Measurements from ENCODE around the gene PINK1. TPM values are rescaled to one million over a fixed set of nuclear protein-coding genes. Genes with fewer than 3 reads are reported as not detected.

The PINK1 gene
- total RNA-seq (1 to 10 TPM; 7.9 to 9.2 TPM), polyA plus RNA-seq (31.1 TPM)

GRCh38 chr1:20633190-20634064 lies at the start of gene PINK1:
TSS of gene PINK1 (plus strand) at chr1:20633458. CDS start at chr1:20633549, 91 bp downstream.
- no peaks in the 10 kb centered on the region for H3K27me3 ChIP-seq (ENCODE audit: insufficient read depth, low read length, poor library complexity, severe bottlenecking)
- H3K4me3 Mint-ChIP-seq, result peak within 1 kb of the TSS; percentile 88 to 96 (median 92)
- H3K9me3 Mint-ChIP-seq, result peaks cover 0 to 1% (median 0%) of the 10 kb centered on the region in 5 donors
- H3K9me3 ChIP-seq (ENCODE audit: low read length), result no peaks in the 10 kb centered on the region
- H3K4me1 Mint-ChIP-seq, result peaks cover 11 to 23% (median 17%) of the 10 kb centered on the region in 3 donors
- peak within 1 kb of the TSS; percentile 79 to 94 (median 88) for H3K27ac Mint-ChIP-seq
- H3K4me3 ChIP-seq (ENCODE audit: low read length), result peak within 1 kb of the TSS; percentile 83
- CTCF ChIA-PET, result interaction anchor here (0.8 to 3.3 kb wide), 16 partner anchors 8 to 153 kb away, joined by 3 to 13 read pairs (median 4); partner anchors contain the start of genes DDOST and MUL1
- peak; percentile 78 to 92 (median 84) for DNase-seq
- H3K27me3 Mint-ChIP-seq, result peaks cover 0 to 5% of the 10 kb centered on the region in 2 donors
- H3K4me1 ChIP-seq (ENCODE audit: insufficient read depth, low read length), result peaks cover 10% of the 10 kb centered on the region
- no peaks in the 10 kb centered on the region for H3K36me3 ChIP-seq (ENCODE audit: insufficient read depth, low read length)
- H3K27ac ChIP-seq (ENCODE audit: low read depth, low read length), result peak within 1 kb of the TSS; percentile 71
- H3K36me3 Mint-ChIP-seq, result peaks cover 0 to 24% (median 1%) of the 10 kb centered on the region in 3 donors
- POLR2A ChIA-PET, result interaction anchor here (0.6 to 1.8 kb wide), 9 partner anchors 10 to 153 kb away, joined by 3 to 9 read pairs (median 3); partner anchors contain the start of genes DDOST and SH2D5

GRCh38 chr1:20584890-20585289 lies 48.4 kb upstream of the PINK1 start:
- peaks cover 10% of the 10 kb centered on the region for H3K27me3 ChIP-seq (ENCODE audit: insufficient read depth, low read length, poor library complexity, severe bottlenecking)
- no peak for DNase-seq
- Mint-ChIP-seq H3K4me1 (peaks cover 11 to 15% (median 14%) of the 10 kb centered on the region in 3 donors), H3K27me3 (peaks cover 21 to 49% of the 10 kb centered on the region in 2 donors), H3K9me3 (peaks cover 0 to 3% (median 0%) of the 10 kb centered on the region in 5 donors), H3K36me3 (no peaks in the 10 kb centered on the region), H3K27ac (no peak overlapping the region), H3K4me3 (no peak overlapping the region)
- H3K4me3 ChIP-seq (ENCODE audit: low read length), result no peak overlapping the region
- H3K4me1 ChIP-seq (ENCODE audit: insufficient read depth, low read length), result no peaks in the 10 kb centered on the region
- H3K9me3 ChIP-seq (ENCODE audit: low read length), result no peaks in the 10 kb centered on the region
- H3K27ac ChIP-seq (ENCODE audit: low read depth, low read length), result no peak overlapping the region
- ChIA-PET POLR2A (no interaction called here), CTCF (interaction anchor here (1.0 kb wide), 1 partner anchor 10 kb away, joined by 3 read pairs; no protein-coding TSS in a partner anchor)
- no peaks in the 10 kb centered on the region for H3K36me3 ChIP-seq (ENCODE audit: insufficient read depth, low read length)

GRCh38 chr1:20586953-20587660 lies 46.2 kb upstream of the PINK1 start:
- H3K36me3 Mint-ChIP-seq, result no peaks in the 10 kb centered on the region
- H3K27ac Mint-ChIP-seq, result no peak overlapping the region
- Histone ChIP-seq H3K4me1 (ENCODE audit: insufficient read depth, low read length) (no peaks in the 10 kb centered on the region), H3K27ac (ENCODE audit: low read depth, low read length) (no peak overlapping the region), H3K9me3 (ENCODE audit: low read length) (no peaks in the 10 kb centered on the region), H3K4me3 (ENCODE audit: low read length) (no peak overlapping the region), H3K27me3 (ENCODE audit: insufficient read depth, low read length, poor library complexity, severe bottlenecking) (peaks cover 13% of the 10 kb centered on the region), H3K36me3 (ENCODE audit: insufficient read depth, low read length) (no peaks in the 10 kb centered on the region)
- POLR2A ChIA-PET, result no interaction called here
- peaks cover 37 to 58% of the 10 kb centered on the region in 2 donors for H3K27me3 Mint-ChIP-seq
- CTCF ChIA-PET, result no interaction called here
- H3K9me3 Mint-ChIP-seq, result peaks cover 0 to 3% (median 0%) of the 10 kb centered on the region in 5 donors
- no peak for DNase-seq
- H3K4me1 Mint-ChIP-seq, result peaks cover 11 to 15% (median 15%) of the 10 kb centered on the region in 3 donors
- H3K4me3 Mint-ChIP-seq, result no peak overlapping the region

- peaks cover 11 to 15% (median 15%) of the 10 kb centered on the region in 3 donors for H3K4me1 Mint-ChIP-seq
- Histone ChIP-seq H3K27ac (ENCODE audit: low read depth, low read length) (no peak overlapping the region), H3K36me3 (ENCODE audit: insufficient read depth, low read length) (no peaks in the 10 kb centered on the region), H3K4me1 (ENCODE audit: insufficient read depth, low read length) (no peaks in the 10 kb centered on the region), H3K9me3 (ENCODE audit: low read length) (no peaks in the 10 kb centered on the region), H3K4me3 (ENCODE audit: low read length) (no peak overlapping the region), H3K27me3 (ENCODE audit: insufficient read depth, low read length, poor library complexity, severe bottlenecking) (peaks cover 16% of the 10 kb centered on the region)
- peaks cover 0 to 3% (median 0%) of the 10 kb centered on the region in 5 donors for H3K9me3 Mint-ChIP-seq
- H3K4me3 Mint-ChIP-seq, result no peak overlapping the region
- no peak for DNase-seq
- H3K27me3 Mint-ChIP-seq, result peaks cover 42 to 62% of the 10 kb centered on the region in 2 donors
- POLR2A ChIA-PET, result no interaction called here
- H3K36me3 Mint-ChIP-seq, result no peaks in the 10 kb centered on the region
- no peak overlapping the region for H3K27ac Mint-ChIP-seq
- CTCF ChIA-PET, result no interaction called here
Measured at GRCh38 chr1:20587661-20588053, 45.6 kb upstream of the PINK1 start.

- H3K27ac Mint-ChIP-seq, result peak within 1 kb of the TSS in 1 of 8 donors; percentile 7
- no peak within 1 kb of the TSS for H3K27ac ChIP-seq (ENCODE audit: low read depth, low read length)
- peaks cover 19% of the 10 kb centered on the region for H3K27me3 ChIP-seq (ENCODE audit: insufficient read depth, low read length, poor library complexity, severe bottlenecking)
- ChIA-PET POLR2A (no interaction called here), CTCF (interaction anchor here (1.4 kb wide), 1 partner anchor 24 kb away, joined by 3 read pairs; no protein-coding TSS in a partner anchor)
- H3K9me3 ChIP-seq (ENCODE audit: low read length), result no peaks in the 10 kb centered on the region
- peaks cover 11 to 15% (median 15%) of the 10 kb centered on the region in 3 donors for H3K4me1 Mint-ChIP-seq
- H3K36me3 Mint-ChIP-seq, result no peaks in the 10 kb centered on the region
- peaks cover 41 to 70% of the 10 kb centered on the region in 2 donors for H3K27me3 Mint-ChIP-seq
- no peak within 1 kb of the TSS for H3K4me3 Mint-ChIP-seq
- DNase-seq, result no peak
- H3K4me3 ChIP-seq (ENCODE audit: low read length), result no peak within 1 kb of the TSS
- no peaks in the 10 kb centered on the region for H3K4me1 ChIP-seq (ENCODE audit: insufficient read depth, low read length)
- H3K36me3 ChIP-seq (ENCODE audit: insufficient read depth, low read length), result no peaks in the 10 kb centered on the region
- peaks cover 0 to 3% (median 0%) of the 10 kb centered on the region in 5 donors for H3K9me3 Mint-ChIP-seq
Measured at GRCh38 chr1:20588634-20589225, 44.5 kb upstream of the PINK1 start, which contains the start of gene CDA. TSS of gene CDA (plus strand) at chr1:20589097. CDS start at chr1:20589130, 33 bp downstream.

- no peak overlapping the region for H3K4me3 ChIP-seq (ENCODE audit: low read length)
- H3K27me3 Mint-ChIP-seq, result peaks cover 38 to 72% of the 10 kb centered on the region in 2 donors
- H3K27ac Mint-ChIP-seq, result peak overlapping the region in 1 of 8 donors; percentile 7
- no peaks in the 10 kb centered on the region for H3K4me1 ChIP-seq (ENCODE audit: insufficient read depth, low read length)
- ChIA-PET CTCF (interaction anchor here (1.4 kb wide), 1 partner anchor 23 kb away, joined by 3 read pairs; no protein-coding TSS in a partner anchor), POLR2A (no interaction called here)
- peaks cover 19% of the 10 kb centered on the region for H3K27me3 ChIP-seq (ENCODE audit: insufficient read depth, low read length, poor library complexity, severe bottlenecking)
- no peaks in the 10 kb centered on the region for H3K9me3 ChIP-seq (ENCODE audit: low read length)
- H3K9me3 Mint-ChIP-seq, result peaks cover 0 to 3% (median 0%) of the 10 kb centered on the region in 5 donors
- no peak overlapping the region for H3K27ac ChIP-seq (ENCODE audit: low read depth, low read length)
- H3K36me3 Mint-ChIP-seq, result no peaks in the 10 kb centered on the region
- DNase-seq, result no peak
- peaks cover 11 to 15% (median 15%) of the 10 kb centered on the region in 3 donors for H3K4me1 Mint-ChIP-seq
- no peaks in the 10 kb centered on the region for H3K36me3 ChIP-seq (ENCODE audit: insufficient read depth, low read length)
- no peak overlapping the region for H3K4me3 Mint-ChIP-seq
Measured at GRCh38 chr1:20589331-20590278, 43.7 kb upstream of the PINK1 start.

- H3K36me3 Mint-ChIP-seq, result no peaks in the 10 kb centered on the region
- peaks cover 11 to 15% (median 15%) of the 10 kb centered on the region in 3 donors for H3K4me1 Mint-ChIP-seq
- Histone ChIP-seq H3K27ac (ENCODE audit: low read depth, low read length) (no peak overlapping the region), H3K9me3 (ENCODE audit: low read length) (no peaks in the 10 kb centered on the region), H3K27me3 (ENCODE audit: insufficient read depth, low read length, poor library complexity, severe bottlenecking) (peaks cover 19% of the 10 kb centered on the region), H3K36me3 (ENCODE audit: insufficient read depth, low read length) (no peaks in the 10 kb centered on the region), H3K4me1 (ENCODE audit: insufficient read depth, low read length) (no peaks in the 10 kb centered on the region), H3K4me3 (ENCODE audit: low read length) (no peak overlapping the region)
- POLR2A ChIA-PET, result no interaction called here
- H3K27ac Mint-ChIP-seq, result no peak overlapping the region
- no peak for DNase-seq
- CTCF ChIA-PET, result no interaction called here
- H3K4me3 Mint-ChIP-seq, result no peak overlapping the region
- peaks cover 38 to 71% of the 10 kb centered on the region in 2 donors for H3K27me3 Mint-ChIP-seq
- H3K9me3 Mint-ChIP-seq, result peaks cover 0 to 3% (median 0%) of the 10 kb centered on the region in 5 donors
Measured at GRCh38 chr1:20590306-20590777, 42.9 kb upstream of the PINK1 start.
